ENCODE measurements around the gene RAB3A.
A peak's percentile ranks its signal among the peaks of the same experiment; 100 is the strongest.

Gene RAB3A

GRCh38 chr19:18197306-18197705 is 6.5 kb downstream of the RAB3A start:
- no peak for DNase-seq

DNA sequence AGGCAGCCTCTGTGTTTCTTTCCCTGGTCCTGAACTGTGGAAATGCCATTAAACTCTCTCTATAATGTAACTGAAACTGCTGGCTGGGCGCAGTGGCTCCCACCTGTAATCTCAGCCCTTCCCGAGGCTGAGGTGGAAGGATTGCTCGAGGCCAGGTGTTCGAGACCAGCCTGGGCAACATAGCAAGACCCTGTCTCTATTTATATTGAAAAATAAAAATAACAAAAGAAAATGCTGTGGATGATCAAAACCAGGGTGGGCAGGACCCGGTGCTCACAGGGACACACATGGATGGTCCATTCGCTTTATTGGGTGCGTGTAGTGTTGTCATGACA is 7.4 kb downstream of the RAB3A start:
- DNase-seq = no peak

GRCh38 chr19:18194554-18195238 is 9.1 kb downstream of the RAB3A start:
- DNase-seq = no peak

DNA sequence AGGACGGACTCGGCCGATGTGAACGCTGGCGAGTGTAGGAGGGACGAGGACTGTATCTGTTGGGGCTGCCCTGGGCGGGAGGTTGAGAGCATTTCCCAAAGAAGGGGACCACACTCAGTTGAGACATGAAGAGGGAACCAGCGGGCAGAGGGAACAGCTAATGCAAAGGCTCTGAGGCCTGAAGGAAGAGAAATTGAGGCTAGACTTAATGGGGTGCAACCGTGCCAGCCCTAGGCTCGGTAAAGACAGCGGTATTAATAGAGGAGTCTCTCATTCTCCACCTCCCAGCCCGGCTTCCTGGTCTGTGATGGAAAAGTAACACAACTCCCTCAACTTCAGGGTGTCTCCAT is 9.7 kb downstream of the RAB3A start:
- DNase-seq = no peak

DNA sequence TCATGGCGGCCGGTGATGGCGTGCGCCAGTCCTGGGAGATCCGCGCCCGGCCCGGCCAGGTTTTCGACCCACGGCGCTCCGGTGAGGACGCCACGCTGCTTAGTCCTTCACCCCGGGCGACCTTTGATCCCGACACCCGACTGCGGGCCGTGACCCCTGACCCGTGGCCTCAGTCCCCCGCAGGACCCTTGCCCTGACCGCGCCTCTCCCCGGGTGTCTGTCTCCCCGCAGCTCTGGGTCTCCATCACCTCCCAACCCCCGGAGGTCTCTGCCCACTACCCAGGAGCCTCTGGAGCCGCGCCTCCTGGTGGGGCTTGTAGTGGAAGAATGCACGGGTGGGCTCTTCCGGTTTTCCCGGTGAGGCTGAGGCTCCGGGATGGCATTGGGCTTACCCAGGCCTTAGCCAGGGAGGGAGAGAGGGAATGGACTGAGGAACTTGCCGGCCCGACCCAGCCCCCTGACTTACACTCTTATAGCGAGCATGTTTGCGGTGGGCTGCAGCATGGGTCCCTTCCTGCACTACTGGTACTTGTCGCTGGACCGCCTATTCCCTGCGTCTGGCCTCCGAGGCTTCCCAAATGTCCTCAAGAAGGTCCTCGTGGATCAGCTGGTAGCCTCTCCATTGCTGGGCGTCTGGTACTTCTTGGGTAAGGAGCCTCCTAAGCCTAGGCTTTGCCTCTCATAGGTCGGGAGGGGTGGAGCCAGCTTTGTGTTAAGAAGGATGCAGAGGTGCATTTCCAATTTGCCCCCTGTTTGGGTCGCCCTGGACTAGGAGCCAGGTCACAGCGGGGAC is 10.3 kb downstream of the RAB3A start:
- DNase-seq = no peak

DNA sequence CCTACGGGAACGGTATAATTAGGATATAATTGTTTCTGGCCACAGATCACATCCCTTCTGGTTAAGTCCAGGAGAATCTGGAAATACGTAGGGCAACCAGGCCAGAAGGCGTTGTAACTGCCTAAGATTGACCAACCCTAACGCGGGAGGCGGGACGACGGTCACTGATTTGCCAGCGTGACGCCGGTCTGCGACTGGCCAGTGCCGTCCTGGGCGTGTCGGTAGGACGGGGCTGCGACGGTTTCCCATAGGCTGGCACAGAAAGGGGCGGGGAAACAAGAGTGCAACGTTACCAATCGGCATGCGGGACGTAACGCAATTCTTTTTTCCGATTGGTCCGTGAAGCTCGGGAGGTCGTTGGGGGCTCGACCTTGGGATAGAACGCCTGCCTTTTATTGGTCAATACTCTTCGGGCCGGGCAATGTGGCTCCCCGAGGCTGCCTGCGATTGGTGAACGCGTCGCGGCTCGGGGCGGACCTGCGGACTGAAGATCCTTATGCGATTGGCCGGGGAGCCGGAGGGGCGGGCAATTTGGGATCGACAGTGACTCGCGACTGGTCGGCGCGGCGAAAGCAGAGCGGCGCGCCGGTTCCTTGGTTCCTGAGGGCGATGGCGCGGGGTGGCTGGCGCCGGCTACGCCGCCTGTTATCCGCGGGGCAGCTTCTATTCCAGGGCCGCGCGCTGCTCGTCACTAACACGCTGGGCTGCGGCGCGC is 11.0 kb downstream of the RAB3A start, which contains the start of gene MPV17L2:
MPV17L2 (plus strand) TSS at position 546 of the 715 bp plus-strand sequence; CDS start at position 610, 64 bp downstream.
- peak; percentile 68 for DNase-seq

GRCh38 chr19:18191640-18192062 is 12.2 kb downstream of the RAB3A start:
- DNase-seq = no peak

DNA sequence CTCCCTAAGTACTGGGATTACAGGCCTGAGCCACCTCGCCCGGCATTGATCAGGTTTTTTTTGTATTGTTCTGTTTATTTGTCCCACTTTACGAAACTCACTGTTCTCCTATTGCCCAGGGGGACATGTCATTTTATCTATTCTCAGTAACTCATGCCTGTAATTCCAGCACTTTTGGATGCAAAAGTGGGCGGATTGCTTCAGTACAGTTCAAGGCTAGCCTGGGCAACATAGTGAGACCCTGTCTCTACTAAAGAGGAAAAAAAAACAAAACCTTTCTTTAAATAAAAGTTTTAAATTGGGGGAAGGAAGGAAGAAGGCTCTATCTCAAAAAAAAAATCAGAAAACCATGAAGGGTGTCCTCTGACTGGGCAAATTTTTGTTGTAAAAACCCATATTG is 13.6 kb downstream of the RAB3A start:
- no peak for DNase-seq

GRCh38 chr19:18185538-18185937 is 18.3 kb downstream of the RAB3A start:
- no peak for DNase-seq

GRCh38 chr19:18183529-18183928 is 20.3 kb downstream of the RAB3A start:
- no peak for DNase-seq

- no peak for DNase-seq
These were observed 23.9 kb downstream of the RAB3A start for GRCh38 chr19:18179957-18180356.

DNA sequence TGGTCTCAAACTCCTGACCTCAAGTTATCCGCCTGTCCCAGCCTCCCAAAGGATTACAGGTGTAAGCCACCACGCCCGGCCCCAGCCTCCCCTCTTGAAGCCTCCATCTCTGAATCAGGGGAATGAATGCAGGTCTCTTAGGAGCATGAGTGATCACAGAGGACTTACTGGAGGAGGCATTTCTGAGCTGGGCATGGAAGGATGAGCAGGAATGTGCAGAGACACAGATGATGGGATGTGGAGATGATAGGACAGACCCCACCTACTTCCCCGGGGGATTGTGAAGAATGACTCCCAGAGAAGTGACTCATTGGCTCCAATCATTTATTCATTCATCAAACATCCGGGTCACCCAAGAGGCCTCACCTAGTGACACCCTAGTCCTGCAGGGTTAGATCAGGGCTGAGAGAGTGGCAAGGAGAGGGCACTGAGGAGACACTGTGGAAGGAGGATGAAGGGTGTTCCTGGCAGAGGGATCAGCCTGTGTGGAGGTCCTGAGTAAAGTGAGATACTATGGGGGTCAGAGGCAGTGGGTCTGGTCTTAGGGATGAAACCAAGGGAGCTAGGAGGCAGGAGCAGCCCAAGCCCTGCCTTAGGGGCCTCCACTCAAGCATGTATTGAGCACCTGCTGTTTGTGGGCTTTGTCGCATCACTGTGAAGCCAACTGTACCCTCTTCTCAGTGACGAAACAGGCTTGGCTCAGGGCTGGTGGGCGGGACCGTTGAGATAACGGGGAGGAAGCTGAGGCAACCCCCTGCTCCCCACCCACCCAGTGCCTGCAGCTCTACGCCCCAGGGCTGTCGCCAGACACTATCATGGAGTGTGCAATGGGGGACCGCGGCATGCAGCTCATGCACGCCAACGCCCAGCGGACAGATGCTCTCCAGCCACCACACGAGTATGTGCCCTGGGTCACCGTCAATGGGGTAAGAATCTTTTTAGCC is 27.2 kb downstream of the RAB3A start:
- DNase-seq = no peak

GRCh38 chr19:18174983-18175382 is 28.9 kb downstream of the RAB3A start:
- DNase-seq = no peak

- peak; percentile 95 for DNase-seq
These were observed 30.1 kb downstream of the RAB3A start, which contains the start of gene IFI30 for GRCh38 chr19:18173572-18174288. TSS of gene IFI30 (plus strand) at chr19:18173813. CDS start at chr19:18173842, 29 bp downstream.

DNA sequence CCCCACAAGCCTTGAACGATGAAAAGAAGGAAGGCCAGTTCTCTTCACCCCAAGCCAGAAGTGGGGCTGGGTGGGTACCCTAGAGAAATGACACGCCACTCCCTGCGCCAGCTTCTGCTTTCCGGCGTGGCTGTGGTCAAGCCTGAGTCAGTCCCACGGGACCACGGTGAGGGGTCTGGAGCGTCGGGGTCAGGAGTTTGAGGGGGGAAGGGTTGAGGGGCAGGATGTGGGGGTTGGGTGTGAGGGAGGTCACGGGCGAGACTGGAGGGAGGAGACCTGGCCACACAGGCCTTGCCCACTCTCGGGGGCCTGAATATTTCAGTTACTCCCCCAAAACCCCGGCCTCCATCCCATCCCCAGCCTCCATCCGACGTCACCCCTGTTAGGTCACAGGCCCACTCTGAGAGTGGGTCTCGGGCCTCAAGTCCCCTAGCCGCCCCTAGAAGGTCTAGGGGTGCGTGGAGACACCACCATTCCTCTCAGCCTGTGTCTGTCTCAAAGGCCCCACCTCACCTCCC is 30.7 kb downstream of the RAB3A start:
- no peak for DNase-seq

DNA sequence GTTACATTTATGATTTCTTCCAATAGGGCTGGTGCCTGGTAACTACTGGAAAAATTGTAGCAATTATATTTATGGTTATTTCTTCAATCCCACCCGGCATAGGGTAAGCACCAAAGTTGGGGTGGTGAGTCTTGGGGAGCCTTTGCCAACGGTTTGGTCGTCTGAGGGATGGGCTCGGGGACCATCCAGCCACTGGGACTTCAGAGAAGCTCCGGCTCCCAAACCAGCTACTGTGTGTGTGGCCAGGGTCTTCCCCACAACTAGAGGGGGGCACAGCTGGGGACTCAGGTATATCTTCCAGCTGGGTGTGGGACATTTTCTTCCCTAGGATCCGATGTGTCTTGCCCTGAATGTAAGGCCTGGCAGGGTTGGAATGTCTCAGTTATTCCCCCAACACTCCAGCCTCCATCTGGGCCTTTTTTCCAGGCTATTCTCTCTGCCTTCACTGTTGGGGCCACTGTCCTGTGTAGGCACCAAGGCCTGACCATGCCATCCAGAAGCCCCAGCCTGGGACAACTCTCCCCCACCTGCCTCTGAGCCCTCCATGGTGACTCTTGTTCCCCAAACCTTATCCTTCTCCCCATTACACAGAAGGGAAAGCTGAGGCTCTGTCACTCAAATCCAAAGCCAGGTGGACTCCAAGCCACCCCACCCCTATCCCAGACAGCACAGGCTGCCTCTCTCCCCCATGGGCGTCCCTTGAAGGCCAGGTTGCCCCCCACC is 31.4 kb downstream of the RAB3A start:
- peak; percentile 23 for DNase-seq

DNA sequence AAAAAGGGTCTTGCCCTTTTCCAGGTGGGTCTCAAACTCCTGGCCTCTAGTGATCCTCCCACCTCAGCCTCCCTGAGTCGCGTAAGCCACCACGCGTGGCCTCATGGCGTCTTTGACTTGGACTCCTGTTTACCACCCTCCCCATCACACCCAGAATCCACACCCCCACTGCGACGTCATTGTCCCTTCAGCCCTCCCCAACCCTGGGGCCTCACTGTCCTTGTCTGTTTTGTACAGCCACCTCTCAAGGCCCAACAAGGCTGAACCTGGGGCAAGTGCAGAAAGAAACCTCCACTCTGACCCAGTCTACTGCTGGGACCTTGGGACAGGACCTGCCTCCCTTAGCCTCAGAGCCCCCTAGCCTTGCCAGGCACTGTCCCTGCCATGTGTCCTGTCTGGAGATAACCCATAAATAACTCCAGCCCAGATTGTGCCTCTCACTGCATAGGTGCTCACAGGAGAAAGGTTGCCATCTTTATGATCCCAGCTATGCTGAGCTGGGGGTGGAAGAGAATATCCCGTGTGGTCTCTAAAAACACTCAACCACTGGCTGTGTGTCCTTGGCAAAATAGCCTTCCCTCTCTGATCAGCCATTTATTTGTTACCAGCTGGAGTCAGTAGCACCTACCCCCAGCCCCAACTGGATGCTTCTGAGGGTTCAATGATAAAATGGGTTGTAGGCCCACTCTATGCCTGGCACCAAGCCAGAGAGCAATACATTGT is 32.1 kb downstream of the RAB3A start:
- peak; percentile 18 for DNase-seq

GRCh38 chr19:18170714-18171255 is 33.1 kb downstream of the RAB3A start:
- DNase-seq = no peak

GRCh38 chr19:18168673-18169381 is 35.0 kb downstream of the RAB3A start:
- DNase-seq = no peak
